ENCODE data around the gene TAS2R60.

DNA sequence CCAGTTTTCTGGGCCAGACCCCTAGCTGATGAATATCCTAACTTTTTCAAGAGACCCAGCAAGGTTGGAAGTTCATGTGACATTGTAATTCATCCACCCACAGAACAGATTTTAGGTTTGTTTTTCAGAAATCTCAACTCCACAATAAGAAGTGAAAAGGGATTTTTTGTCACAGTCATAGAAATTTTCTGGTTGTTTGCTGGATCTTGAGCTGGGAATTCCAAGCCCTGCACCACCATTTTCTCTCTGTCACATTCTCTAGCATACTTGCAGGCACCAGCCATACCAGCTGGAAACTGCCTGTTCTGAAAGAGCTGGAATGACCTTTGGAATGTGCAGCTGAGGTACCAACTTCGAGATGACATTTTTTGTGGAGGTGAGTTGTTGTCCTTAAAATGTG, 8.5 kb downstream of the TAS2R60 start:
- TF ChIP-seq POLR2A (IDR thresholded peaks at IDR 0.05; ENCODE audit: low read depth, low read length) (no peak), SPI1 (IDR thresholded peaks at IDR 0.05; ENCODE audit: low read depth, low read length) (no peak), POU2F2 (IDR thresholded peaks at IDR 0.05; ENCODE audit: low read depth, low read length) (no peak), TAF1 (IDR thresholded peaks at IDR 0.05; ENCODE audit: low read depth, low read length) (no peak), POLR2AphosphoS5 (IDR thresholded peaks at IDR 0.05; ENCODE audit: low read depth, low read length) (no peak)

Data from GM12891 (cell line).